Retinal pigment epithelial cell (primary cell): ENCODE measurements around the gene LDLRAD3.

Source experiments
- DNase-seq: peaks from one replicate; pipeline ENCODE4 v3.0.0-alpha.2; 2010; ENCODE audit warnings: low read depth
- H3K4me3 ChIP-seq: 2 replicates; pipeline ENCODE4 v1.5.1; 2011; ENCODE audit warnings: mild to moderate bottlenecking, low read length, control low read depth, moderate library complexity
- CTCF ChIP-seq: conservative IDR thresholded peaks from 2 replicates; pipeline ENCODE4 v1.5.1; 2011; ENCODE audit warnings: low read depth, low read length, control low read depth, inconsistent platforms

LDLRAD3 gene

DNA sequence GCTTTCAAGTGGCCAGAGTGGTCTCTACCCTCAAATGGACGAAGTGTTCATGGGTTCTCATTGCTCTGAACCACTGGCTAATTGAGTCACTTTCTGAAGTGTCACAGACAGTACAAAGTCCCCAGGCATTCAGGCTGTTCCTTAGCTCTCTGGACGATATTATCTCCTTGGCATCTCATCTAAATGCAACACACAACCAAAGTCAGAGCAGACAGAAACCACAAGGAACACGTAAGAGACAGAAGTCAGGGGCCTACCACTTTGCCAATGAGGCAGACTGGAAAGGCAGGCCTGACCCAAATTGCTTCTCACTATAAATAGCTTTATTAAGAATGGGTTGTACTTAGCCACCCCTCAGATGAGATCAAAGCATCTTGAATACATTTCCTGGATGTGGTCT is 29.0 kb upstream of the LDLRAD3 start:
- no peak for TF ChIP-seq CTCF
- DNase-seq = no peak

DNA sequence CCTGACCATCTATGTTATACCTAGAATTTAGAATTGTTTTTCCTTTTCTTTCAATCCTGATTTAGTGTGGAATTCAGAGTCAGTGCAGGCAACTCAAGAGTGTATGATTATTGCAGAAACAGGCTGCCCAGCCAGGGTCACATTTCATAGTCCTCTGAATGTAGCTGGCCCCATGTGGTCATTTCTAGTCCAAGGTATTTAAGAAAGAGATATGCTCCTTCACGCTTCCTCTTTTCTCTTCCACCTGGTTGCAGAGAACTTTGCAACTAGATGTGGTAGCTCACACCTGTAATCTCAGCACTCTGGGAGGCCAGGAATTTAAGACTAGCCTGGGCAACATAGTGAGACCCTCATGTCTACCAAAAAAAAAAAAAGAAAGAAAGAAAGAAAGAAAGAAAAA is 27.6 kb upstream of the LDLRAD3 start:
- TF ChIP-seq CTCF = no peak

More for the DNA sequence above, 29.0 kb upstream of the LDLRAD3 start:
- no peak overlapping the region for H3K4me3 ChIP-seq

GRCh38 chr11:35917676-35918075 is 26.2 kb upstream of the LDLRAD3 start:
- DNase-seq = no peak
- H3K4me3 ChIP-seq = no peak overlapping the region
- no peak for TF ChIP-seq CTCF

More for the DNA sequence above, 27.6 kb upstream of the LDLRAD3 start:
- DNase-seq = no peak
- H3K4me3 ChIP-seq = no peak overlapping the region

DNA sequence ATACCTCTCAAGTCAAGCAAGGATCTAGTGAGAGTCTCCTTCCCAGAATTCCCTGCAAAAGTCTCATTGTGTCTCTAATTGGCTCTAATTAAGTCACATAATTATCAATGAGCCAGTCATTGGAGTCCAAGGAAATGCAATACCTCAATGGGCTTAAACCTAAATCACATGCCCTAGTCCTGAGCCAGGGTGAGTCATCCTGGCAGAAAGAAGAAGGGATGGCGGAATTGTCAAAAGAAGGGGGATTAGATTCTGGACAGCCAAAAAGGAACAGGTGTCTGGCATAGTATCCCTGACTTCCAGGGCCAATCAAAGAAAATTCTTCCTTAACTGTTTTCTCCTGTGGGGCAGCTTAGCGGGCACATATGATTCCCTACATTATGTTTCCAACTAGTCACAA is 25.1 kb upstream of the LDLRAD3 start:
- no peak overlapping the region for H3K4me3 ChIP-seq

GRCh38 chr11:35919244-35919643 is 24.6 kb upstream of the LDLRAD3 start:
- TF ChIP-seq CTCF = no peak
- H3K4me3 ChIP-seq = no peak overlapping the region
- no peak for DNase-seq

More for the DNA sequence above, 25.1 kb upstream of the LDLRAD3 start:
- DNase-seq = no peak
- TF ChIP-seq CTCF = no peak

- DNase-seq = no peak
- no peak for TF ChIP-seq CTCF
Observed at GRCh38 chr11:35923452-35923851, 20.4 kb upstream of the LDLRAD3 start.

GRCh38 chr11:35924811-35925210 is 19.1 kb upstream of the LDLRAD3 start:
- no peak for DNase-seq
- TF ChIP-seq CTCF = no peak
- no peak overlapping the region for H3K4me3 ChIP-seq

More at GRCh38 chr11:35923452-35923851, 20.4 kb upstream of the LDLRAD3 start:
- no peak overlapping the region for H3K4me3 ChIP-seq
